ENCODE data around the gene CARNS1.
A peak's percentile ranks its signal among the peaks of the same experiment; 100 is the strongest.
"Not testable (repeated sequence)": the region's sequence is repeated elsewhere in the genome, so short reads cannot be mapped to it uniquely, and the experiment has no call there.

The CARNS1 gene

DNA sequence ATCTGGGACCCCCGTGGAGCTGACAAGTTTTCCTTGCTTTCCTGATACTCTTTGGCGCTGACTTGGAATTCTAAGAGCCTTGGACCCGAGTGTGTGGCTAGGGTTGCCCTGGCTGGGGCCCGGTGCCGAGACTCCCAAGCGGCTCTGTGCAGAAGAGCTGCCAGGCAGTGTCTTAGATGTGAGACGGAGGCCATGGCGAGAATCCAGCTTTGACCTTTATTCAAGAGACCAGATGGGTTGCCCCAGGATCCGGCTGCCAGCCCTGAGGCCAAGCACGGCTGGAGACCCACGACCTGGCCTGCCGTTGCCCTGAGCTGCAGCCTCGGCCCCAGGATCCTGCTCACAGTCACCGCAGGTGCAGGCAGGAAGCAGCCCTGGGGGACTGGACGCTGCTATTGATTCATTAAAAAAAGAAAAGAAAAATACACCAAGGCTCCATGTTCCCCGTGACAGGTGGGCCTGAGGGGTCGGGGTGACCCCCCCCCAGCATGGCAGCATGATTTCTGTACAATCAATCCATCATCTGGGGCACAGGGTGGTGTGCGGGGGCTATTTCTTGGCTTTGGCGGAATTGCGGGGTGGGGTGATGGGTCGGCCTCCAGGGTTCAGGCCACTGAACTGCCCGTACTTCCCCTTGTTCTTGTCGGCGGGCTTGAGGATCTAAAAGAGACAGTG is 17.4 kb upstream of the CARNS1 start:
- Histone ChIP-seq H3K27ac (ENCODE audit: low read length) (no peak overlapping the region), H3K36me3 (ENCODE audit: control insufficient read depth in 2 of 2, insufficient read depth in 2 of 2, low read length in 2 of 2) (peaks cover 18 to 22% of the 10 kb centered on the region in 2 donors), H3K9me3 (ENCODE audit: control insufficient read depth in 2 of 2, low read length in 2 of 2) (no peaks in the 10 kb centered on the region), H3K4me1 (ENCODE audit: control insufficient read depth, insufficient read depth, low read length) (peaks cover 27% of the 10 kb centered on the region), H3K27me3 (ENCODE audit: control insufficient read depth in 1 of 2, insufficient read depth in 2 of 2, low read length in 2 of 2) (no peaks in the 10 kb centered on the region), H3K4me3 (ENCODE audit: low read length in 2 of 2) (no peak overlapping the region), H3K9ac (ENCODE audit: low read length in 2 of 2) (no peak overlapping the region)

DNA sequence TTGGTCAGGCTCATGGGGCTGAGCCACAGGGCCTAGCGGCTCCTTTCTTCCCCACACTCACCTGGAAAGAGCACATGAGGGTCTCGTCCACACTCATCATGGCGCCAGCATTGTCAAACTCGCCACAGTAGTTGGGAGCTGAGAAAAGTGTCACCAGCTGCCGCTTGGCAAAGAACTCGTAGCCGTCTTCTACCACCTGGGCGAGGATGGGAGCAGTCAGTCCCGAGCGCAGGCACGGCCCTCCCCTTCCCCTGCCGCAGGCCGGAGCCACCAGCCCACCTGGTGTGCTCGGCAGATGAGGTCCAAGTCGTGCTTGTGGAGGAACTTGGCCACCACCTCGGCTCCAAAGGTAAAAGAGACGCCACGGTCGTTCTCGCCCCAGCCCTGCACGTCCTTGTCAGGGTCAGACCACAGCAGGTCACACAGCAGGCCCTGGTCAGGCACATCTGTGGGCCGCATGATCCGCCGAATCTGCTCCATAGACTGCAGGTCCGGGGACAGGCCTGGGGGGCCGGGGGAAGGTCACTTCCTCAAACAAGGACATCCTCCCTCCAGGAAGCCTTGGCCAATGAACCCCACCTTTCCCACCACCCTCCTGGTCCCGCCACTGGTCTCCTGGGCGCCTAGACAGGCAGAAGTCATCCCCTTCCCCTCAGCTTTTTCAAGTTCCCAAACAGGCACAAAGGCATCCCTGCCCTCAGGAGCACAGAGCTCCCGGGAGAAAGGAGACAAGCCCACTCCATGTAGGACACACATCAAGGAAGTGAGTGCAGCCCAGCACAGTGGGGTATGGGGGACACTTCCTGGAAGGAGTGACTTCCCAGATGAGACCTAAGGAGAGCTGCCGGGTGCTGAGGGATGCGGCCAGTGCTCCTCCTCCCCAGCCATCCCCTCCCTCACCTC is 16.6 kb upstream of the CARNS1 start:
- Histone ChIP-seq H3K27ac (ENCODE audit: low read length) (no peak overlapping the region), H3K9me3 (ENCODE audit: control insufficient read depth in 2 of 2, low read length in 2 of 2) (no peaks in the 10 kb centered on the region), H3K27me3 (ENCODE audit: control insufficient read depth in 1 of 2, insufficient read depth in 2 of 2, low read length in 2 of 2) (no peaks in the 10 kb centered on the region), H3K4me1 (ENCODE audit: control insufficient read depth, insufficient read depth, low read length) (peaks cover 27% of the 10 kb centered on the region), H3K9ac (ENCODE audit: low read length in 2 of 2) (no peak overlapping the region), H3K36me3 (ENCODE audit: control insufficient read depth in 2 of 2, insufficient read depth in 2 of 2, low read length in 2 of 2) (peaks cover 18 to 22% of the 10 kb centered on the region in 2 donors), H3K4me3 (ENCODE audit: low read length in 2 of 2) (peak overlapping the region in 1 of 2 donors; percentile 22)

DNA sequence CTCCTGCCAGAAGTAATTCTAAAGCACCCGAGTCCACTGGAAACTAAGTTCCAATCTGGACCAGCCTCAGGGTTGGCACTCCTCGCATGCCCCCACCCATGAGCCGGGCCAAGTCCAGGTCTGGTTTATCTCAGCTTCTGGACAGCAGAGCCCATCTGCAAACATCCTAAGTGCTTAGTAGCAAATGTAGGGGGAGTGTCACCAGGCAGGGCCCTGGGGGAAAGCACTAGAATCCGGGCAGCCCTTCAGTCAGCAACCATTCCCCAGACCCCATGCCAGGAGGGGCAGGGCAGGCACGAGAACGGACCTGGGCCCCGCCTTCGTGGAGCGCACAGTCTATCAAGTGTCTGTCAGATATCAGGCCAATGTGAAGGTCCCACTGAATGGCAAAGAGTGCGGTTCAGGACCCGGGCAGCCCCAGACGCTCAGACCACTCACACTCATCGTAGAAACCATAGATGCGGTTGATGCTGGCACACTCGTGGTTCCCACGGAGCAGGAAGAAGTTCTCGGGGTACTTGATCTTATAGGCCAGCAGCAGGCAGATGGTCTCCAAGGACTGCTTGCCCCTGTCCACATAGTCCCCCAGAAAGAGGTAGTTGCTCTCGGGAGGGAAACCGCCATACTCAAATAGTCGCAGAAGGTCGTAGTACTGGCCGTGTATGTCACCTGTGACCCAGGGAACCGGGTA is 15.1 kb upstream of the CARNS1 start:
- peaks cover 27% of the 10 kb centered on the region for H3K4me1 ChIP-seq (ENCODE audit: control insufficient read depth, insufficient read depth, low read length)
- peaks cover 5 to 9% of the 10 kb centered on the region in 2 donors for H3K27me3 ChIP-seq (ENCODE audit: control insufficient read depth in 1 of 2, insufficient read depth in 2 of 2, low read length in 2 of 2)
- H3K4me3 ChIP-seq (ENCODE audit: low read length in 2 of 2): peak overlapping the region; percentile 73 to 88
- H3K27ac ChIP-seq (ENCODE audit: low read length): peak overlapping the region; percentile 91
- no peaks in the 10 kb centered on the region for H3K9me3 ChIP-seq (ENCODE audit: control insufficient read depth in 2 of 2, low read length in 2 of 2)
- peaks cover 18 to 22% of the 10 kb centered on the region in 2 donors for H3K36me3 ChIP-seq (ENCODE audit: control insufficient read depth in 2 of 2, insufficient read depth in 2 of 2, low read length in 2 of 2)
- peak overlapping the region; percentile 89 to 90 for H3K9ac ChIP-seq (ENCODE audit: low read length in 2 of 2)

DNA sequence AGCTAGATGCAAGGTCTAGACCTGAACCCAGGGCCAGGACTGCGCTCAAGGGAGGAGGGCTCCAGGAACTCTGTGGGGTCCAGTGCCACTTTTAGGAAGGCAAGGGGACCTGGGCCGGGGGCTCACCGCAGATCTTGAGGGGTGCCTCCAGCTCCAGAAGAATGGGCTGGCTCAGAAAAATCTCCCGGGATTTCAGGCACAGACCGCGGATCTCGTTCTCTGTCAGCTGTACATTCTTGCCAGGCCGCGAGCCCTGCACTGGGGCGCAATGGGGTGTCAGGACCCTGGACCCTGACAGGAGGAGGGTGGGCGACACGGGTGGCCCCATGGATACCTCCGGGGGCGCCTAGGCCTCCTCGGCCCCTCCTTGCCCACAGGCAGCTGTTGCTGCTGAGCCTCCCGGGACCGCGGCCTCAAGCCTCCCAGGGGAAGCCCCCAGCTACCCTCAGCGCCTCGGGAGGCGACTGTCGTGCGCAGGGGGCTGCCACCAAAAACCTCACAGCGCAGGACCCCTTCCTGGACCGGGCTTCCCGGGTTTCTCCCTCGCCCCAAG is 14.5 kb upstream of the CARNS1 start:
- Histone ChIP-seq H3K27me3 (ENCODE audit: control insufficient read depth in 1 of 2, insufficient read depth in 2 of 2, low read length in 2 of 2) (peaks cover 10 to 13% of the 10 kb centered on the region in 2 donors), H3K9ac (ENCODE audit: low read length in 2 of 2) (peak overlapping the region; percentile 89 to 90), H3K4me3 (ENCODE audit: low read length in 2 of 2) (peak overlapping the region; percentile 73 to 88), H3K4me1 (ENCODE audit: control insufficient read depth, insufficient read depth, low read length) (peaks cover 27% of the 10 kb centered on the region), H3K27ac (ENCODE audit: low read length) (peak overlapping the region; percentile 91), H3K9me3 (ENCODE audit: control insufficient read depth in 2 of 2, low read length in 2 of 2) (no peaks in the 10 kb centered on the region), H3K36me3 (ENCODE audit: control insufficient read depth in 2 of 2, insufficient read depth in 2 of 2, low read length in 2 of 2) (peaks cover 18 to 22% of the 10 kb centered on the region in 2 donors)

DNA sequence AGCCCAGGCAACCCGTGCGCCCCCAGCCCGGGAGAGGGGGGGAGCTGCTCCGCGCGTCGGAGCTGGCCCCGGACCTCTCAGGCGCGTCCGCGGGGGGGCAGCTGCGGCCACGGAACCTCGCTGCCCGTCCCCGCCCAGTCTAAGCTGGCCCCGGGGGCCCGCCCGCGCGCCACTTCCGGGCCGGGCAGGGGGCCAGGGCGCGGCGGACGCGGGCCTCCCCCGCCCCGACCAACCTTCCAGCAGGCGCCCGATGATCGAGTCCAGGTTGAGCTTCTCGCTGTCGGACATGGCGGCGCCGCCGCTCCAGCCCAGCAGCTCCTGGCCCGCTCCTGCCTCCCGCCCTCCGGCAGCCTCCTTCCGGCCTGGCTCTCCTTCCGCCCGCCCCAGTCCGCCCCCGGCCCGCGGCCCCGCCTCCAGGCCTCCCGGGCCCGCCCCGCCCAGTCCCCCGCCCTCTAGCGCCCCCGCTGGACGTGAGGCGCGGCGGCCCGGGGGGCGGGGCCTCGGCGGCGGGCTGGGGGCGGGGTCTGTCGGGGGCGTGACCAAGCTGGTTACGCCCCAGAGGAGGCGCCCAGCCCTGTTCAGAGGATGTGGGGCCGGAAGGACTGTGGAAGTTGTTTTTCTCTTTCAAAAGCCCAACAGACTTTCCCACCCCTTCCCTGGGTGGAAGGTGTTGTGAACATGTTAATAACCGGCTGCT is 13.8 kb upstream of the CARNS1 start, which contains the start of gene PPP1CA:
Gene PPP1CA, minus strand, starts transcription at position 364 of the 697 bp plus-strand sequence. Its CDS starts 76 bp downstream, at position 288.
- H3K27ac ChIP-seq (ENCODE audit: low read length): peak within 1 kb of the TSS; percentile 91
- peak within 1 kb of the TSS; percentile 89 to 90 for H3K9ac ChIP-seq (ENCODE audit: low read length in 2 of 2)
- H3K4me3 ChIP-seq (ENCODE audit: low read length in 2 of 2): peak within 1 kb of the TSS; percentile 73 to 88
- peaks cover 14 to 17% of the 10 kb centered on the region in 2 donors for H3K27me3 ChIP-seq (ENCODE audit: control insufficient read depth in 1 of 2, insufficient read depth in 2 of 2, low read length in 2 of 2)
- peaks cover 27% of the 10 kb centered on the region for H3K4me1 ChIP-seq (ENCODE audit: control insufficient read depth, insufficient read depth, low read length)
- peaks cover 18 to 22% of the 10 kb centered on the region in 2 donors for H3K36me3 ChIP-seq (ENCODE audit: control insufficient read depth in 2 of 2, insufficient read depth in 2 of 2, low read length in 2 of 2)
- no peaks in the 10 kb centered on the region for H3K9me3 ChIP-seq (ENCODE audit: control insufficient read depth in 2 of 2, low read length in 2 of 2)

DNA sequence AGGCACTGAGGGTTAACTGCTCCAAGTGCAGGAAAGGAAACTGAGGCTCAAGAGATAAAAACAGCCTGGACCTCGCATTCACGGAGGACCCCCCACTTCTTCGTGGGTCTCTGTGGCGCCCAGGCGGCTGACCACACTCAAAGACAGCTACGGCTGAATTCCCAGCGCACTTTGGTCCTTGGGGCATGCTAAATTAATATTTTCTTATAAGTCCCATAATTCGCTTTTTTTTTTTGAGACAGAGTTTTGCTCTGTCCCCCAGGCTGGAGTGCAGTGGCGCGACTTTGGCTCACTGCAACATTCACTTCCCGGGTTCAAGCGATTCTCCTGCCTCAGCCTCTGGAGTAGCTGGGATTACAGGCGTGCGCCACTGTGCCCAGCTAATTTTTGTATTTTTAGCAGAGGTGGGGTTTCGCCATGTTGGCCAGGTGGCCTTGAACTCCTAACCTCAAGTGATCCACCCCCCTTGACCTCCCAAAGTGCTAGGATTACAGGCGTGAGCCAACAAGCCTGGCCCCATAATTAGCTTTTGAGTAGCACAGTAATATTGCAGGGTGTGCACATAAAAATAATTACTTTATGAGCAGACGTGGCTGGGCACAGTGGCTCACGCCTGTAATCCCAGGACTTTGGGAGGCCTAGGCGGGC is 13.2 kb upstream of the CARNS1 start:
- Histone ChIP-seq H3K27me3 (ENCODE audit: control insufficient read depth in 1 of 2, insufficient read depth in 2 of 2, low read length in 2 of 2) (peaks cover 16 to 21% of the 10 kb centered on the region in 2 donors), H3K9ac (ENCODE audit: low read length in 2 of 2) (peak overlapping the region; percentile 3 to 73), H3K4me1 (ENCODE audit: control insufficient read depth, insufficient read depth, low read length) (peaks cover 27% of the 10 kb centered on the region), H3K4me3 (ENCODE audit: low read length in 2 of 2) (peak overlapping the region; percentile 39 to 74), H3K36me3 (ENCODE audit: control insufficient read depth in 2 of 2, insufficient read depth in 2 of 2, low read length in 2 of 2) (peaks cover 18 to 22% of the 10 kb centered on the region in 2 donors), H3K27ac (ENCODE audit: low read length) (peak overlapping the region; percentile 74)
- not testable (repeated sequence) for H3K9me3 ChIP-seq (ENCODE audit: control insufficient read depth in 2 of 2, low read length in 2 of 2)

DNA sequence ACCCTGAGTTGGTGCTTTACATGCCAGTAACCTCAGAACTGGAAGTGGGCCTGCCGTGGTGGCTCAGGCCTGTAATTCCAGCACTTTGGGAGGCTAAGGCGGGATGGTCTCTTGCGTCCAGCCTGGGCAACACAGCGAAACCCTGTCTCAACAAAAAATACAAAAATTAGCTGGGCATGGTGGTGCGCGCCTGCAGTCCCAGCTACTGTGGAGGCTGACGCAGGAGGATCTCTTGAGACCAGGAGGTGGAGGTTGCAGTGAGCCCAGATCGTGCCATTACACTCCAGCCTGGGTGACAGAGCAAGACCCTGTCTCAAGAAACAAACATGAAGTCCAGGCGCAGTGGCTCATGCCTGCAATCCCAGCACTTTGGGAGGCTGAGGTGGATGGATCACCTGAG is 12.4 kb upstream of the CARNS1 start:
- peaks cover 22 to 29% of the 10 kb centered on the region in 2 donors for H3K27me3 ChIP-seq (ENCODE audit: control insufficient read depth in 1 of 2, insufficient read depth in 2 of 2, low read length in 2 of 2)
- H3K4me1 ChIP-seq (ENCODE audit: control insufficient read depth, insufficient read depth, low read length): peaks cover 27% of the 10 kb centered on the region
- not testable (repeated sequence) for H3K4me3 ChIP-seq (ENCODE audit: low read length in 2 of 2); H3K9ac ChIP-seq (ENCODE audit: low read length in 2 of 2); H3K9me3 ChIP-seq (ENCODE audit: control insufficient read depth in 2 of 2, low read length in 2 of 2); H3K27ac ChIP-seq (ENCODE audit: low read length)
- peaks cover 11 to 14% of the 10 kb centered on the region in 2 donors for H3K36me3 ChIP-seq (ENCODE audit: control insufficient read depth in 2 of 2, insufficient read depth in 2 of 2, low read length in 2 of 2)

DNA sequence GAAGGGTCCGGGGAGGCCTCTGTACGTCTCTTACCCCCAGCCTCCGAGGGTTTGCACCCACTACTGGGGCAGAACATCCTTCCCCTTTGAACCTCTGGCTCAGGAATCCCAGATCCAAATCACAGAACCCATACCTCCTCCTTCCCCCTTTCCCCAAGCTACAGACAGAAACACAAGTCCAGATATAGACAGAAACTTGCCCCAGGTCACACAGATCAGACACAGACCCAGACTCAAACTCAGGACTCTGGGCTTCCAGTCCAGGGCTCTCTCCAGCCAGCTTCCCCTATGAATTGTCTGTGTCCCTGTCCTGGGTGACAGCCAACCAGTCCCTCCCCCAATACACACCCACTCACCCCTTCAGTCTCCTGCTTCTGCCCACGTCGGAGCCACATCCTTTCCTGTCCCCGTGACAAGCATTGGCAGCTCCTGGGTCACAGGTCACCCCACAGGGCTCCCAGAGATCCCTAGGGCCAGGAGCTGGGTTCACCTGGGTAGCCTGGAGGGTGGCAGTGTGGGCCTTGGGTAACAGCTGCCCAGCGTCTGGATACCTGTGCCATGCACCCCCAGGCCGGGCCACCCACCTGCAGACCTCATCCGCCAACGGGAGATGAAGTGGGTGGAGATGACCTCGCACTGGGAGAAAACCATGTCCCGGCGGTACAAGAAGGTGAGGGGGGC is 10.8 kb upstream of the CARNS1 start:
- peaks cover 33 to 44% of the 10 kb centered on the region in 2 donors for H3K27me3 ChIP-seq (ENCODE audit: control insufficient read depth in 1 of 2, insufficient read depth in 2 of 2, low read length in 2 of 2)
- H3K27ac ChIP-seq (ENCODE audit: low read length): no peak overlapping the region
- no peaks in the 10 kb centered on the region for H3K9me3 ChIP-seq (ENCODE audit: control insufficient read depth in 2 of 2, low read length in 2 of 2)
- H3K36me3 ChIP-seq (ENCODE audit: control insufficient read depth in 2 of 2, insufficient read depth in 2 of 2, low read length in 2 of 2): no peaks in the 10 kb centered on the region
- H3K9ac ChIP-seq (ENCODE audit: low read length in 2 of 2): no peak overlapping the region
- peak overlapping the region in 1 of 2 donors; percentile 22 for H3K4me3 ChIP-seq (ENCODE audit: low read length in 2 of 2)
- peaks cover 18% of the 10 kb centered on the region for H3K4me1 ChIP-seq (ENCODE audit: control insufficient read depth, insufficient read depth, low read length)

DNA sequence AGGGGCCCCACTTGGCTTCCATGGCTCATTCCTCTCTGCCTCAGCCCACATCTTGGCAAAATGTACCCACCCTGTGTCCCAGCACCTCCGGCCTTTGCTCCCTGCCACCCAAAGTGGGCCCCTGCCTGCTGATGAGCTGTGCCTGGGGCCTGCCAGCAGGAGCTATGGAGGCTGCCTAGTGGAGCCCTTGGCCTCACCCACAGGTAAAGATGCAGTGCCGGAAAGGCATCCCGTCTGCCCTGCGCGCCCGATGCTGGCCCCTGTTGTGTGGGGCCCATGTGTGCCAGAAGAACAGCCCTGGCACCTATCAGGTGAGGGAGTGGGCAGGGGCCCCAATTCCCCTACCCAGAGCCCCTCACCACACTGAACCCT is 10.3 kb upstream of the CARNS1 start:
- Histone ChIP-seq H3K9me3 (ENCODE audit: control insufficient read depth in 2 of 2, low read length in 2 of 2) (no peaks in the 10 kb centered on the region), H3K27ac (ENCODE audit: low read length) (no peak overlapping the region), H3K4me3 (ENCODE audit: low read length in 2 of 2) (peak overlapping the region in 1 of 2 donors; percentile 22), H3K27me3 (ENCODE audit: control insufficient read depth in 1 of 2, insufficient read depth in 2 of 2, low read length in 2 of 2) (peaks cover 37 to 49% of the 10 kb centered on the region in 2 donors), H3K36me3 (ENCODE audit: control insufficient read depth in 2 of 2, insufficient read depth in 2 of 2, low read length in 2 of 2) (no peaks in the 10 kb centered on the region), H3K4me1 (ENCODE audit: control insufficient read depth, insufficient read depth, low read length) (peaks cover 14% of the 10 kb centered on the region), H3K9ac (ENCODE audit: low read length in 2 of 2) (no peak overlapping the region)
